GM18517 (cell line): ENCODE measurements around the gene RAET1G.
"Not testable (repeated sequence)": the region's sequence is repeated elsewhere in the genome, so short reads cannot be mapped to it uniquely, and the experiment has no call there.

Experiments used
- ATAC-seq: cut with Tn5 transposase; IDR thresholded peaks from one replicate; pipeline ENCODE4 v1.9.1; 2021; ENCODE audit warnings: mild to moderate bottlenecking, moderate library complexity; ENCODE audit not compliant: unreplicated experiment

The RAET1G gene

GRCh38 chr6:149954328-149954983 is 31.5 kb upstream of the RAET1G start:
- ATAC-seq, result not testable (repeated sequence)

GRCh38 chr6:149953934-149954327 is 31.0 kb upstream of the RAET1G start:
- ATAC-seq, result not testable (repeated sequence)

- not testable (repeated sequence) for ATAC-seq
Measured at GRCh38 chr6:149953390-149953789, 30.5 kb upstream of the RAET1G start.

GRCh38 chr6:149951626-149952025 is 28.7 kb upstream of the RAET1G start:
- ATAC-seq, result no peak

GRCh38 chr6:149951096-149951495 is 28.2 kb upstream of the RAET1G start:
- ATAC-seq, result no peak

- ATAC-seq, result no peak
Measured at GRCh38 chr6:149950423-149950822, 27.5 kb upstream of the RAET1G start.

GRCh38 chr6:149948616-149949015 is 25.7 kb upstream of the RAET1G start:
- no peak for ATAC-seq

- ATAC-seq, result no peak
Measured at GRCh38 chr6:149948011-149948410, 25.1 kb upstream of the RAET1G start.

GRCh38 chr6:149947533-149947932 is 24.6 kb upstream of the RAET1G start:
- not testable (repeated sequence) for ATAC-seq

GRCh38 chr6:149946631-149947030 is 23.7 kb upstream of the RAET1G start:
- ATAC-seq, result not testable (repeated sequence)

GRCh38 chr6:149945276-149945675 is 22.4 kb upstream of the RAET1G start:
- not testable (repeated sequence) for ATAC-seq

GRCh38 chr6:149943321-149943720 is 20.4 kb upstream of the RAET1G start:
- ATAC-seq, result not testable (repeated sequence)

GRCh38 chr6:149942461-149942829 is 19.5 kb upstream of the RAET1G start:
- ATAC-seq, result no peak

- no peak for ATAC-seq
Measured at GRCh38 chr6:149941583-149942460, 18.9 kb upstream of the RAET1G start, which contains the start of gene ULBP2. ULBP2 (plus strand) TSS chr6:149942014; CDS start chr6:149942073, 59 bp downstream.

GRCh38 chr6:149940672-149940982 is 17.7 kb upstream of the RAET1G start:
- no peak for ATAC-seq

GRCh38 chr6:149939909-149940671 is 17.2 kb upstream of the RAET1G start:
- ATAC-seq, result no peak

- no peak for ATAC-seq
Measured at GRCh38 chr6:149939356-149939648, 16.4 kb upstream of the RAET1G start.

GRCh38 chr6:149938571-149939355 is 15.8 kb upstream of the RAET1G start:
- ATAC-seq, result peak; percentile 91

- not testable (repeated sequence) for ATAC-seq
Measured at GRCh38 chr6:149938013-149938570, 15.2 kb upstream of the RAET1G start.

GRCh38 chr6:149936743-149937142 is 13.8 kb upstream of the RAET1G start:
- no peak for ATAC-seq

- no peak for ATAC-seq
Measured at GRCh38 chr6:149935668-149936067, 12.7 kb upstream of the RAET1G start.
